SIG-M5 treated with dmso at 0.1 percent for 504 hours (cell line): ENCODE results near the gene IL4R.
"Not testable (repeated sequence)": the region's sequence is repeated elsewhere in the genome, so short reads cannot be mapped to it uniquely, and the experiment has no call there.

Experiments used
- DNase-seq: peaks from one replicate; lab custom pipeline; 2025; ENCODE audit not compliant: unreplicated experiment; lab: John Stamatoyannopoulos, UW

Gene IL4R

GRCh38 chr16:27287887-27288286, 25.9 kb upstream of the IL4R start:
- peak; percentile 40 for DNase-seq

- DNase-seq, result not testable (repeated sequence)
Measured at GRCh38 chr16:27288313-27288712, 25.5 kb upstream of the IL4R start.

GRCh38 chr16:27289669-27290068, 24.1 kb upstream of the IL4R start:
- DNase-seq, result no peak

GRCh38 chr16:27290562-27290961, 23.2 kb upstream of the IL4R start:
- DNase-seq, result no peak

- DNase-seq, result no peak
Measured at GRCh38 chr16:27291106-27291505, 22.7 kb upstream of the IL4R start.

- DNase-seq, result no peak
Measured at GRCh38 chr16:27291722-27292240, 22.0 kb upstream of the IL4R start.

- DNase-seq, result no peak
Measured at GRCh38 chr16:27293343-27293742, 20.4 kb upstream of the IL4R start.

- no peak for DNase-seq
Measured at GRCh38 chr16:27298132-27298531, 15.6 kb upstream of the IL4R start.

GRCh38 chr16:27301236-27301861, 12.4 kb upstream of the IL4R start:
- DNase-seq, result no peak

- DNase-seq, result no peak
Measured at GRCh38 chr16:27302126-27302525, 11.6 kb upstream of the IL4R start.

- no peak for DNase-seq
Measured at GRCh38 chr16:27303256-27304100, 10.3 kb upstream of the IL4R start.

GRCh38 chr16:27304102-27304501, 9.7 kb upstream of the IL4R start:
- no peak for DNase-seq

GRCh38 chr16:27304881-27305745, 8.7 kb upstream of the IL4R start:
- peak; percentile 40 for DNase-seq

GRCh38 chr16:27305839-27306442, 7.8 kb upstream of the IL4R start:
- no peak for DNase-seq

GRCh38 chr16:27308792-27309191, 5.0 kb upstream of the IL4R start:
- no peak for DNase-seq

- DNase-seq, result no peak
Measured at GRCh38 chr16:27310576-27311447, 3.0 kb upstream of the IL4R start.

- DNase-seq, result no peak
Measured at GRCh38 chr16:27311448-27311830, 2.3 kb upstream of the IL4R start.

GRCh38 chr16:27311897-27312303, 1.9 kb upstream of the IL4R start:
- DNase-seq, result no peak

- DNase-seq, result no peak
Measured at GRCh38 chr16:27312580-27313421, 973 bp upstream of the IL4R start.
